Kidney (tissue), 14 donors: ENCODE measurements around the gene SPRED3. TPM values are rescaled to one million over a fixed set of nuclear protein-coding genes. Genes with fewer than 3 reads are reported as not detected.

Source experiments
- DNase-seq, 5 donors: peaks; one replicate each; pipeline ENCODE4 v3.0.0-alpha.2; 2013 to 2020
- FAIRE-seq: peaks from 2 replicates; lab custom pipeline; 2012; peaks lifted over from hg19 to GRCh38; lab: Jason Lieb, UNC
- H3K27ac ChIP-seq, 2 donors: one replicate each; pipeline ENCODE4 v1.7.0; 2013; ENCODE audit warnings: low read depth in 2 of 2, low read length in 2 of 2, inconsistent platforms in 1 of 2
- H3K27me3 ChIP-seq: one replicate; pipeline ENCODE4 v1.7.1; 2013; ENCODE audit warnings: low read length, inconsistent platforms; ENCODE audit not compliant: control insufficient read depth, insufficient read depth
- H3K36me3 ChIP-seq, 3 donors: one replicate each; pipeline versions ENCODE4 v1.7.0 to v1.7.1; 2013; ENCODE audit warnings: low read length in 3 of 3, control low read depth in 1 of 3, inconsistent platforms in 1 of 3; ENCODE audit not compliant: insufficient read depth in 3 of 3, control insufficient read depth in 2 of 3
- H3K4me1 ChIP-seq, 3 donors: one replicate each; pipeline versions ENCODE4 v1.7.0 to v1.7.1; 2013; ENCODE audit warnings: low read length in 3 of 3, inconsistent platforms in 1 of 3, low read depth in 1 of 3; ENCODE audit not compliant: control insufficient read depth in 2 of 3, insufficient read depth in 2 of 3
- H3K4me3 ChIP-seq, 3 donors: one replicate each; pipeline versions ENCODE4 v1.7.0 to v1.8.1; 2013; ENCODE audit warnings: low read length in 3 of 3, control low read depth in 1 of 3, inconsistent platforms in 1 of 3
- H3K9ac ChIP-seq, 3 donors: one replicate each; pipeline versions ENCODE4 v1.7.0 to v1.7.1; 2013; ENCODE audit warnings: low read length in 3 of 3, control low read depth in 1 of 3, inconsistent platforms in 1 of 3
- H3K9me3 ChIP-seq, 3 donors: one replicate each; pipeline versions ENCODE4 v1.7.0 to v1.7.1; 2013; ENCODE audit warnings: low read length in 3 of 3, control low read depth in 1 of 3, inconsistent platforms in 1 of 3; ENCODE audit not compliant: control insufficient read depth in 2 of 3, insufficient read depth in 1 of 3
- CTCF ChIP-seq: IDR thresholded peaks from 3 replicates; pipeline ENCODE4 v1.5.1; 2012; ENCODE audit warnings: mild to moderate bottlenecking, moderate library complexity, borderline replicate concordance; ENCODE audit not compliant: insufficient read depth; ENCODE audit errors: extremely low read depth
- intact Hi-C: fragments of 100-400 bp; cut with DNase I; formaldehyde crosslinking; loops from one replicate; pipeline ENCODE4 v1.11.1; 2022
- polyA plus RNA-seq: library from polyadenylated mRNA; stranded (reverse); fragments of 350-450 nt; fragmentation: Illumina TruSeq; extraction: RNeasy Lipid Tissue Mini Kit (QIAGEN cat#74804); gene quantifications from one replicate; pipeline ENCODE4 v1.2.3, GENCODE V29; 2014; ENCODE audit warnings: low read depth, low replicate concordance; ENCODE audit not compliant: insufficient read depth
- total RNA-seq: library from RNA; stranded (reverse); fragmentation: NEBNext Ultra II Directional; extraction: Animal tissue kit (Norgen Biotek cat#: 25700); gene quantifications from one replicate; pipeline ENCODE4 v1.2.1, GENCODE V29; 2021
- donor health status: control.
- donor health status: control.
- donor health status: control.
- donor health status: control.
- donor health status: control.
- donor health status: DM: yes; HTN: yes; CAD: no.
- donor health status: Normal renal cell carcinoma (clear cell type).

The SPRED3 gene
- total and polyA plus RNA-seq, 2 donors from 2014 or later = 0.17 to 8.7 TPM

- no peak for FAIRE-seq
- no peak for DNase-seq
- Histone ChIP-seq H3K36me3 (peaks cover 2 to 30% (median 15%) of the 10 kb centered on the region in 3 donors), H3K4me1 (peaks cover 0 to 4% (median 0%) of the 10 kb centered on the region in 3 donors), H3K27me3 (peaks cover 2% of the 10 kb centered on the region), H3K9me3 (no peaks in the 10 kb centered on the region), H3K9ac (no peak overlapping the region), H3K27ac (no peak overlapping the region), H3K4me3 (no peak overlapping the region)
- intact Hi-C loops = no loop called here
- no peak for TF ChIP-seq CTCF
Observed at GRCh38 chr19:38383184-38383583, 5.3 kb upstream of the SPRED3 start.

- no peak for TF ChIP-seq CTCF
- Histone ChIP-seq H3K27me3 (peaks cover 2% of the 10 kb centered on the region), H3K4me1 (peaks cover 0 to 4% (median 0%) of the 10 kb centered on the region in 3 donors), H3K36me3 (peaks cover 2 to 30% (median 15%) of the 10 kb centered on the region in 3 donors), H3K9ac (no peak overlapping the region), H3K27ac (no peak overlapping the region), H3K4me3 (no peak overlapping the region), H3K9me3 (no peaks in the 10 kb centered on the region)
- intact Hi-C loops = no loop called here
- no peak for DNase-seq
- FAIRE-seq = no peak
Observed at GRCh38 chr19:38383743-38384142, 4.8 kb upstream of the SPRED3 start.

DNA sequence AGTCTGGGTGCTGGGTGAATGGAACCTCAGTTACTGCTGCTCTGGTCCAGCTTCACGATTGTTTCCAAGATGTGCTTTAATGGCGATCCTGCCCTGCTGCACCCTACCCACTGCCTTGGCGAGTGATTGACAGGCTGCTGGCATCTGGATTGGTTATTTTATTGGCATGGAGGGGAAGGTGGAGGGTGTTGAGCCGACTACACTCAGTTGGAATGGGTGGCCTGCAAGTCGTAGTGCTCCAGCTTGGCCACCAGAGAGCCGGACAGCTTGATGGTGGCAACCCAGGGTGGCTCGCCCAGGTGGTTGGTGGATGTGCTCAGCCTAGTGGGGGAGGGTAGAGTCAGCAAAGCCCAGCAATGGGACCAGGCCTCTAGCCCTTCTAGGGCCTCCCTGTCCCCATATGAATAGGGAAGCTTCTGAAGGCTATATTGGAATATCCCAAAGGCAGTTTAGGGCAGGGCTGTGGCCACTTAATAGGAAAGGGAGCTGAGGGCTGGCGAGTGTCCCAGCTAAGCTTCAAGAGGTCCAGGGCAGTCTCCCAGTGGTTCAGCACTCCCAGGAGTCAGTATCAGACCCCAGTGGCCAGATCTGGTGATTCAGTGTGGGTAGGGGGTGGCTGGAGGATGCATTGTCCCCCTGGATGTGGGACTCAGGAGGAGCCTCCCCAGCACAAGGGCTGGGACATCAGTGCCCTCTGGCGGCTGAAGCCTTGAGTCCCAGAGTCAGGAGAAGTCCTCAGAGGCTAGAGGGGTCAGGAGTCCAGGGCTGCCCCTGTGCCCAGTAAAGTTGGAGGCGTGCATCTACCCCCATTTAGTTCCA, 4.1 kb upstream of the SPRED3 start:
- DNase-seq = peak in 1 of 5 donors; percentile 51
- Histone ChIP-seq H3K27ac (no peak overlapping the region), H3K36me3 (peaks cover 2 to 30% (median 13%) of the 10 kb centered on the region in 3 donors), H3K9me3 (no peaks in the 10 kb centered on the region), H3K4me3 (no peak overlapping the region), H3K4me1 (peaks cover 0 to 4% (median 0%) of the 10 kb centered on the region in 3 donors), H3K27me3 (peaks cover 2% of the 10 kb centered on the region), H3K9ac (no peak overlapping the region)
- intact Hi-C loops = no loop called here
- FAIRE-seq = no peak
- no peak for TF ChIP-seq CTCF
